CD4-positive, alpha-beta T cell treated with Interleukin-17A for 1 hour (primary cell): ENCODE results near the gene CDS2.
"Not testable (repeated sequence)": the region's sequence is repeated elsewhere in the genome, so short reads cannot be mapped to it uniquely, and the experiment has no call there.

Experiments
- DNase-seq: peaks from one replicate; pipeline ENCODE4 v3.0.0-alpha.2; 2020

The CDS2 gene

DNA sequence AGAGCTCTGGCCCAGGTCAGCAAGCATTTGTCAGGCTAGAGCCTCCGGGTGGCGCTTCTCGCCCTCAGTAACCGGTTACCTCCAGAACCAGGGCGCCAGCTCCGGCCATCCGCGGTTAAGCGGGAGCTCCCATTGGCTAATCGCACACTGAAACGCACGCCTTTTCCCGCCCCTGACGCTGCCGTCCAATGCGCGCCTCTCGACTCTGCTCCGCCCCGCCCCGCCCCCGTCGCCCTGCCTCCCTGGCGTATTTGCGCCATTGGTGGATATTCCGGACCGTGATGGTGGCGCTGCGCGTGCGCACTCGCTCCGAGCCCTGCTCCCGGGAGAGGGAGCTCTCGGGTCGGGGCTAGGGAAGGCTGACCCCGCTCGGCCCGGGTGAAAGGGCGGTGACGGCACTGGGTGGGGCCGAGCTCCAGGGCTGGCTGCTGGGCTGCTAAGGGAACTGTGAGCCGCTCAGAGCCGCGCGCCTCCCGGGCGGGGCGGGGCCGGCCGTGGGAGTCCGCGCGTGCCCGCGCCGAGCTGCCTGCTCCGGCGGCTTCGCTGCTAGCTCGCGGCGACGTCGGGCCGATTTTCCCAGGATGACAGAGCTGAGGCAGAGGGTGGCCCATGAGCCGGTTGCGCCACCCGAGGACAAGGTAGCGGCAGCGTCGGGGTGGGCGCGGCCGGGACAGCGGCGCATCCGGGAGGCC lies at the start of gene CDS2:
Gene CDS2, plus strand, starts transcription at position 497 of the 692 bp plus-strand sequence. Its CDS starts 85 bp downstream, at position 582.
- peak; percentile 100 for DNase-seq

GRCh38 chr20:5077761-5078387 lies 48.9 kb upstream of the CDS2 start:
- DNase-seq = peak; percentile 29

- DNase-seq = peak; percentile 84
These were observed 48.3 kb upstream of the CDS2 start for GRCh38 chr20:5078399-5078958.

GRCh38 chr20:5080384-5080877 lies 46.4 kb upstream of the CDS2 start:
- DNase-seq = peak; percentile 29

- DNase-seq = no peak
These were observed 41.4 kb upstream of the CDS2 start for GRCh38 chr20:5085380-5085779.

DNA sequence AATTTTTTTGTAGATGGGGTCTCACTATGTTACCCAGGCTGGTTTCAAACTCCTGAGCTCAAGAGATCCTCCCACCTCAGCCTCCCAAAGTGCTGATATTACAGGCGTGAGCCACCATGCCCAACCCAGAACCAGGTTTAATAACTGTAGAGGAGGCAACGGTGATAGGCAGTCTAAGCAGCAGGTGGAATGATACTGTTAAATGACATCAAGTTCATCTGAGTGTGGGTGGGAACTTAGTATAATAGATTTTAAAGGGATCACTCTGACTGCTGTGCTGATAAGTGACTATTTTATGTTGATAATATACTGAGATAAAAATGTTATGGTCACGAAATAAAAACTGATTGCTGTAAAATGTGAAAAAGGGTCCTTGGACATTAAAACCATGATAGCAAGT lies 38.1 kb upstream of the CDS2 start:
- DNase-seq = no peak

GRCh38 chr20:5090191-5090590 lies 36.6 kb upstream of the CDS2 start:
- DNase-seq = peak; percentile 38

- DNase-seq = no peak
These were observed 34.9 kb upstream of the CDS2 start for GRCh38 chr20:5091902-5092301.

DNA sequence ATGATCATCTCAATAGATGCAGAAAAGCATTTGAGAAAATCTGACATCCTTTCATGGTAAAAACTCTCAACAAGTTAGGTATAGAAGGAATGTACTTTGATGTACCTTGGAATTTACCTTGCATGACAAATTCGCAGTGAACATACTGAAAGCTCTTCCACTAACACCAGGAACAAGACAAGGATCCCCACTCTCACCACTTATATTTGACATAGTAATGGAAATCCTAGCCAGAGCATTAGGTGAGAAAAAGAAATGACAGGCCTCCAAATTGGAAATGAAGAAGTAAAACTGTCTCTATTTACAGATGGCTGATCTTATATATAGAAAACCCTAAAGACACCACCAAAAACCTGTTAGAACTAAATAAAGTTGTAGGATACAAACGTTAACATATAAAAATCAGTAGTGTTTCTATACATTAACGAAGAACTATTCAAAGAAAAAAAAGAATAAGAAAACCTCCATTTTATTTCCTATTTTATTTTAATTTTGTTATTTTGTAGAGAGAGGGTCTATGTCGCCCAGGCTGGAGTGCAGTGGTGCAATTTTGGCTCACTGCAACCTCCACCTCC lies 34.0 kb upstream of the CDS2 start:
- no peak for DNase-seq

DNA sequence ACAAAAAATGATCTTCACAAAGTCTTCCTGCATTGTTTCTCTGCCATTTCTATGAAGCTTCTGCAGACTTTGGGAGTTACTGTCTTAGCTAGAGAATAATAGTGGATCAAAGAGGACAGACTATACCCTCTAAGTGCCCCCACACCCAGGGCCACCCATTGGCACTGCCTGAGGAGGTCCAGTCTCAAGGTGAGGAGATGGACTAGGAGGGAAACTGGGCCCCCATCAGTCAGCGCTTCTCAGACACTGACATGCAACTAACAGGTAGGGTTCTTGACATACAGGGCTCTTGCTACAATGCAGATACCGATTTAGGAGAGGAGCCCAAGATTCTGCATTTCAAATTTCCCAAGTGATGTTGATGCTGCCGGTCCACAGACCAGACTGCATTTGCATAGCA lies 31.4 kb upstream of the CDS2 start:
- DNase-seq = no peak

DNA sequence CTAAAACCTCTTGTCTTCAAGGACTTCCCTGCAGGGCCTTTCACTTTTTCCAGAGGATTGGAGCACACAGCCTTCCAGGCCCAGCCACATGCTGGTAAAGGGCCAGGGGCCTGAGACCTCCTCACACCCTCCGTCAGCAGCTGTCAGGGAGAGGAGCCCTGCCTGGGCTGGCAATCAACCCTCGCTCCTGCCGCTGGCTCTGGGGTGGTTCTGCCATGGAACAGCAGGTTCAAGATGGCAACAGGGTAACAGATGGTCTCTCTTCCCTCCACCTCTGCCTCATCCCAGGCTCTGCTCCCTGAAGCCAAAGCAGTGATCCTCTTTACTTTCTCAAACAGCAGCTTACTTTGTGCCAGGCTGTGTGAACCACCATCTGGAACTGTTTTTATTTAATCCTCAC lies 30.9 kb upstream of the CDS2 start:
- DNase-seq = no peak

DNA sequence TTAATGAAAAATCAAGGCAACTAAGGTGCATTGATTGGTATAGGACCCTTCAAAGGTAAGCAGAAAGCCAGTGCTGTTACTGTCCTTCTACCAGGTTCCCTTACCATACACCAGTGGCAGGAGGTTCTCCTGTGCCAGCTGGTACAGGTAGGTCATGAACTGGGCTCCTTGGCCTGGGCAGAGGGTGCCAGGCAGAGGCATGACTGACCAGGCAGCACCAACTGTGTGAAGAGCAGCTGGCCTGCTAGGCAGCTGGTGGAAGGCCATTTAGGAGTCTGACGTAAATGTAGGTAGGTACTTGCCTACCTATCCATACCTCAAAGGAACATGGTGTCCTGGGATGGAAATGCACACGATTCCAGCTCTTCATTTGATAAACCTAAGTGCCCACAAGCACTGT lies 30.3 kb upstream of the CDS2 start:
- no peak for DNase-seq

DNA sequence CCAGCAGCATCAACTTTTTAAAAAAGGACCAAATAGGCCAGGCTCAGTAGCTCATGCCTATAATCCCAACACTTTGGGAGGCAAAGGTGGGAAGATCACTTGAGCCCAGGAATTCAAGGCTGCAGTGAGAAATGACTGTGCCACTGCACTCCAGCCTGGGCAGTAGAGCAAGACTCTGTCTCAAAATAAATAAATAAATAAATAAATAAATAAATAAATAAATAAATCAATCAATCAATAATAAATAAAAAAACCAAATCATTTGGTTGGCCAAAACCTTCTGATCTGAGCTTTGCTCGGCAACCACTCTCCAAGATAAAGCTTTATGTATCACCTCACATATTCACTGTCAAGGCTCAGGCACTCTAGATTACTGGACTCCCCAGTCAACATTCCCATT lies 27.8 kb upstream of the CDS2 start:
- not testable (repeated sequence) for DNase-seq

DNA sequence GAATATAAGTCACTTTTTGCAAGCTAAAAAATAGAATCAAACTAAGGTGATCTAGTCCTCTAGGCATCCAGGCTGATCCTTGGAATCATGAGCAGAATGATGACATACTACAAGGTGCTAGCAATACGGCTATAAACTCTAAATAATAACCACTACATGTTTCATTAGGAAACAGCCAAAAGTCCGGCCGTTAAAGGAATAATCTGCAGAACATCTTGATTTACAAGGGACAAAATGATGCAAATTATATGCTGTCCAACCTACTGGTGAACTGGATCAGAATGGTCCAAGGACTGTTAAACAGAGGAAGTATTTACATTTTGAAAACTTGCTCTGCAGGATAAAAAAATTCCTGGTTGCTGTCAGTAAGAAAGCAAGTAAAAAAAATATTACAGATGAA lies 26.9 kb upstream of the CDS2 start:
- DNase-seq = not testable (repeated sequence)

DNA sequence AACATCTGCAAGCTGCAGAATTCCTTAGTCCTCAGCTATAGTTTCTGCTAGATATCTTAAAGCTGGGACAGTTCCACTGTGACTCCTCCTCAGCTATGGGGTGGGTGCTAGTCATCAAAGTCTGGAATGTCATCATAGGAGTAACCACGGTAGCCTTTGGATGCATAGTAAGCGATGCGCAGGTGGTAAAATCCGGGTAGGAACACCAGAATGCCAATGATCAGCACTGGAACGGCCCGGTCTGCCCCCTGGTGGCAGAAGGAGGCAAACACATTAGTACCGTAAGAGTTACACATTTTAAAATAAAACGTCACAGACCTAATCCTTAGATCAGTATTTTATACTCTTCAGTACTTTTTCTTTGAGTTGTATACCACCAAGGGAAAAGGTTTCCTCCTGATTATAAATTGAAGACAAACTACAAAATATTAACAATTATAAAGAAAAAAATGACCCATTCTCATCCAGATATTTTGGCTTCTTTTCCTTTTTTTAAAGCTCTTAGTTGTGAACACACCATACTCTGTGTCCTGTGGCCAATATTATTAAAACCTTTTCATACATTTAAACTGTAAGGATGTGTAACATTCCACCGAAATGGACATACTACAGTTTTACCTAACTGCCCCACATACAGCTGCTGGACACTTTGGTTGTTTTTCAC lies 26.0 kb upstream of the CDS2 start:
- peak; percentile 80 for DNase-seq

DNA sequence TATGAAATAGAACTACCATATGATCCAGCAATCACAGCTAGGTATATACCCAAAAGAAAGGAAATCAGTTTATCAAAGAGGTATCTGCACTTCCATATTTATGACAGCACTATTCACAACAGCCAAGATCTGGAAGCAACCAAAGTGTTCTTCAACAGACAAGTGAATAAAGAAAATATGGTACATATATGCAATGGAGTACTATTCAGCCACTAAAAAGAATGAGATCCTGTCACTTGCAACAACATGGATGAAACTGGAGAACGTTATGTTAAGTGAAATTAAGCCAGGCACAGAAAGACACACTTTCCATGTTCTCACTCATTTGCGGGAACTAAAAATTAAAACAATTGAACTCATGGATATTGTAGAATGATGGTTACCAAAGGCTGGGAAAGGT lies 22.3 kb upstream of the CDS2 start:
- DNase-seq = no peak

- no peak for DNase-seq
These were observed 17.5 kb upstream of the CDS2 start for GRCh38 chr20:5109276-5109675.

DNA sequence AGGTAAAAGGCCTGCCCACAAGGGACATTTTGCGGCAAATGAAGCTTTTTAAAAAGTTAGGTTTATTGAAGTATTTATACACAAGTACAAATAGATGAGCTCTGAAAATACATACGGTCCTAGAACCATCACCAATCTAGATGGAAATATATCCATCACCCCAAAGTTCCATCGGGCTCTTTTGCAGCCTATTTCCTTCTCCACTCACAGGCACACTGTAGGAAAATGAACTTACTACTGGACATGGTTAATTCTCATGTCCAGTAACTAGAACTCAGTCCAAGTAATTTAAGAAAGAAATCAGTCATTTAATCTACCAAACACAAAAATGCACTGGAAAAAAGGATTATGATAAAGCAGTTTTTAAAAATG lies 13.2 kb upstream of the CDS2 start:
- no peak for DNase-seq

GRCh38 chr20:5114403-5114802 lies 12.4 kb upstream of the CDS2 start:
- no peak for DNase-seq

DNA sequence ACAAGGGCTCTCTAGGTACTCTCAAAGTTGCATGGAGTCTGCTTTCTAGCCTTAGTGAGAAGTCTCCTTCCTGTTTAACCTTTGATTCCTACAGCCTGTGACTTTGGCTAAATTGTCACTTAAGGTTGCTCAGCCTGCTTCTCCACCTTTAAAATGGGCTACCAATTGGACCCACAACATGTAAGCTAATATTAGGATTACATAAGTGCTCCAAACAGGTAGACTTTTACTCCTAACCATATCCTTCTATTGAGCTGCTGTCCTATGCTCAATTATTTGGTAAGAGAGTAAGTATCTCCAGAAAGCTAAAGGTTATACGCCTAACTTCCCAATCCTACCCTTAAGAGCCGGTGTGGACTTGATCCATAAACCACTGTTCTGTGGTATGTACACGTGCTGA lies 9.9 kb upstream of the CDS2 start:
- DNase-seq = no peak

- no peak for DNase-seq
These were observed 8.3 kb upstream of the CDS2 start for GRCh38 chr20:5118220-5119142.

- no peak for DNase-seq
These were observed 7.7 kb upstream of the CDS2 start for GRCh38 chr20:5119143-5119434.
